Measurements from ENCODE around the gene GJB4.
"Not testable (repeated sequence)": the region's sequence is repeated elsewhere in the genome, so short reads cannot be mapped to it uniquely, and the experiment has no call there.

GJB4 gene

GRCh38 chr1:34747638-34747941 lies 11.9 kb upstream of the GJB4 start:
- no peak for DNase-seq

- no peak for DNase-seq
Observed at GRCh38 chr1:34749992-34750391, 9.5 kb upstream of the GJB4 start.

GRCh38 chr1:34750610-34751009 lies 8.9 kb upstream of the GJB4 start:
- no peak for DNase-seq

- no peak for DNase-seq
Observed at GRCh38 chr1:34753163-34753562, 6.4 kb upstream of the GJB4 start.

GRCh38 chr1:34754964-34755637 lies 4.4 kb upstream of the GJB4 start, which contains the start of gene GJB5:
GJB5 (plus strand) TSS chr1:34755047; CDS start chr1:34757331, 2,284 bp downstream.
- no peak for DNase-seq

GRCh38 chr1:34755961-34756360 lies 3.6 kb upstream of the GJB4 start:
- DNase-seq = no peak

- DNase-seq = no peak
Observed at GRCh38 chr1:34757386-34757785, 2.2 kb upstream of the GJB4 start.

- DNase-seq = no peak
Observed at GRCh38 chr1:34758751-34759150, 789 bp upstream of the GJB4 start.

- no peak for DNase-seq
Observed at GRCh38 chr1:34761176-34761761, 1.7 kb downstream of the GJB4 start.

- no peak for DNase-seq
Observed at GRCh38 chr1:34761776-34762307, 2.3 kb downstream of the GJB4 start.

- no peak for DNase-seq
Observed at GRCh38 chr1:34762474-34763141, 3.1 kb downstream of the GJB4 start.

- no peak for DNase-seq
Observed at GRCh38 chr1:34763142-34763781, 3.7 kb downstream of the GJB4 start.

- no peak for DNase-seq
Observed at GRCh38 chr1:34768856-34769255, 9.3 kb downstream of the GJB4 start.

GRCh38 chr1:34770891-34771504 lies 11.5 kb downstream of the GJB4 start:
- DNase-seq = no peak

- DNase-seq = no peak
Observed at GRCh38 chr1:34771573-34772371, 12.2 kb downstream of the GJB4 start.

- not testable (repeated sequence) for DNase-seq
Observed at GRCh38 chr1:34773114-34773513, 13.6 kb downstream of the GJB4 start.

- no peak for DNase-seq
Observed at GRCh38 chr1:34774957-34775356, 15.4 kb downstream of the GJB4 start.

- DNase-seq = no peak
Observed at GRCh38 chr1:34776911-34777310, 17.4 kb downstream of the GJB4 start.

GRCh38 chr1:34777519-34778321 lies 18.2 kb downstream of the GJB4 start:
- DNase-seq = no peak

GRCh38 chr1:34778381-34778780 lies 18.8 kb downstream of the GJB4 start:
- DNase-seq = no peak

- no peak for DNase-seq
Observed at GRCh38 chr1:34779005-34779404, 19.5 kb downstream of the GJB4 start.

GRCh38 chr1:34779526-34779925 lies 20.0 kb downstream of the GJB4 start:
- no peak for DNase-seq

All from DMS79 (cell line).